ENCODE data around the gene CUL4A.

CUL4A gene

DNA sequence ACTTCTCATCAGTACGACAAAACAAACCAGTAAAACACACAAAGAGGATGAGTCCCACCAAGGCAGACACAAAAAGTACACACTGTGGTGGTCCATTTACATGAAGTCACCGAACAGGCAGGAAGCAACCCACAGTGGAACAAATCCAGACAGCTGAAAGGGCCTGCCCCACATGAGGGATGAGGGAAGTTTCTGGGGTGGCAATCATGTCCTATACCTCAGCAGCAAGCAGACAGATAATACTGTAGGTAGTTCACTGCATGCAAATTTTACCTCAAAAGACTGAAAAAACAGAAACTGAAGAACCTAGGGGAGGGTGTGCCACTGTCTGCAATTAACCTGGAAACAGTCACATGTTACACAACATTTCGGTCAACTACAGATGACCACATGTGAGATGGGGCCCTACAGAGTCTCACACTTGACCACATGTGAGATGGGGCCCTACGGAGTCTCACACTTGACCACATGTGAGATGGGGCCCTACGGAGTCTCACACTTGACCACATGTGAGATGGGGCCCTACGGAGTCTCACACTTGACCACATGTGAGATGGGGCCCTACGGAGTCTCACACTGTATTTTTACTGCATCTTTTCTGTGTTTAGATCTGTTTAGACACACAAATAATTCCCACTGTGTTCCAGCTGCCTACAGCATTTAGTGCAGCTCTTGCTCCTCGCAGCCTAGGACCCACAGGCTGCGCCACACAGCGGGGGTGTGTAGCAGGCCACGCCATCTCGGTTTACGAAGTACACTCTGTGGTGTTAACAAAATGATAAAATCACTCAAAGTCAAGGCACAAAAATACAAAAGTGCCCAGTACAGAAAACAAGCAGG lies 23.1 kb upstream of the CUL4A start:
- TF ChIP-seq, protein P1, sequence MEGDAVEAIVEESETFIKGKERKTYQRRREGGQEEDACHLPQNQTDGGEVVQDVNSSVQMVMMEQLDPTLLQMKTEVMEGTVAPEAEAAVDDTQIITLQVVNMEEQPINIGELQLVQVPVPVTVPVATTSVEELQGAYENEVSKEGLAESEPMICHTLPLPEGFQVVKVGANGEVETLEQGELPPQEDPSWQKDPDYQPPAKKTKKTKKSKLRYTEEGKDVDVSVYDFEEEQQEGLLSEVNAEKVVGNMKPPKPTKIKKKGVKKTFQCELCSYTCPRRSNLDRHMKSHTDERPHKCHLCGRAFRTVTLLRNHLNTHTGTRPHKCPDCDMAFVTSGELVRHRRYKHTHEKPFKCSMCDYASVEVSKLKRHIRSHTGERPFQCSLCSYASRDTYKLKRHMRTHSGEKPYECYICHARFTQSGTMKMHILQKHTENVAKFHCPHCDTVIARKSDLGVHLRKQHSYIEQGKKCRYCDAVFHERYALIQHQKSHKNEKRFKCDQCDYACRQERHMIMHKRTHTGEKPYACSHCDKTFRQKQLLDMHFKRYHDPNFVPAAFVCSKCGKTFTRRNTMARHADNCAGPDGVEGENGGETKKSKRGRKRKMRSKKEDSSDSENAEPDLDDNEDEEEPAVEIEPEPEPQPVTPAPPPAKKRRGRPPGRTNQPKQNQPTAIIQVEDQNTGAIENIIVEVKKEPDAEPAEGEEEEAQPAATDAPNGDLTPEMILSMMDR (IDR thresholded peaks at IDR 0.05; ENCODE audit: control extremely low read depth, extremely low read depth, low read depth, missing control alignments), result no peak
- CTCF ChIA-PET, result interaction anchor here (1.1 kb wide), 1 partner anchor 10 kb away, joined by 3 read pairs; no protein-coding TSS in a partner anchor
- DNase-seq (ENCODE audit: extremely low spot score), result peak; percentile 71
- POLR2A ChIA-PET, result no interaction called here

GRCh38 chr13:113187263-113187669 lies 22.1 kb upstream of the CUL4A start:
- CTCF ChIA-PET, result interaction anchor here (1.1 kb wide), 1 partner anchor 9 kb away, joined by 3 read pairs; no protein-coding TSS in a partner anchor
- POLR2A ChIA-PET, result no interaction called here
- DNase-seq (ENCODE audit: extremely low spot score), result no peak
- TF ChIP-seq, protein P1 (IDR thresholded peaks at IDR 0.05; ENCODE audit: control extremely low read depth, extremely low read depth, low read depth, missing control alignments), result no peak

DNA sequence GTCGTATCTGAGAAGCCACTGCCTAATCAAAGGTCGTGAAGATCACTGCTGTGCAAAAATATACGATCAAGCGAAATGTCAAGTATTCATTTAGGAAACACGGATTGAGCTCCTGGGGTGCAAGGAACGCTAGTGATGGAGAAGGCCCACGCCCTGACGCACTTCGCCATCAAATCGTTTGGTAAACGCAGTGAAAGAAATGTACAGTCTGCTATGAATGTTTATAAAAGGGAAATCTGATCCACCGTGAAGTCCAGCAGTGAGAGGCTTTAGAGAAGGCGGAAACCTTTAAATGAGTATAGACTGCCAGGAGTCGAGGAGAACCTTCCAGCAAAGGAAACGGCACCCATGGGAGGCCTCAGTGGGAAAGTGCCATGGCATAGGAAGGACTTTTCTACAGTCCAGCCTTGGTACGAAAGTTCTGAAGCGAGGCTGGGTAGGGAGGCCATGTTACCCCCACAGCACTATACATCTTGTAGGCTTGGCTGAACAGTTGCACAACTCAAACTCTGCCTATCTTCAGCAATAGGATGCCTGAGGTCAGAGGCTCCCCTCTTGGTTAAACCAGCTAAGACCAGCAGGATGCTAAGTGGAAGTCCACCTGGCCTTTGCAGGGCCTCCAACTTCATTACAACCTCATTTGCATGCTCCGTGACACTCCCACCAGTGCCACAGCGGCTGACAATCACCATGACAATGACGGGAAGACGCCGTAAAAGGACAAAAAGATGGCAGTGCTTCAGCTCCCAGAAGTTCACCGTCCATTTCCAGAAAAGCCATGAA lies 21.3 kb upstream of the CUL4A start:
- ChIA-PET CTCF (no interaction called here), POLR2A (no interaction called here)
- DNase-seq (ENCODE audit: extremely low spot score), result no peak
- TF ChIP-seq, protein P1 (IDR thresholded peaks at IDR 0.05; ENCODE audit: control extremely low read depth, extremely low read depth, low read depth, missing control alignments), result no peak

GRCh38 chr13:113190181-113190580 lies 19.2 kb upstream of the CUL4A start:
- no peak for DNase-seq (ENCODE audit: extremely low spot score)
- POLR2A ChIA-PET, result no interaction called here
- TF ChIP-seq, protein P1 (IDR thresholded peaks at IDR 0.05; ENCODE audit: control extremely low read depth, extremely low read depth, low read depth, missing control alignments), result no peak
- CTCF ChIA-PET, result interaction anchor here (2.1 kb wide), 1 partner anchor 12 kb away, joined by 7 read pairs; no protein-coding TSS in a partner anchor

- ChIA-PET CTCF (interaction anchor here (0.9 to 2.1 kb wide), 3 partner anchors 10 to 14 kb away, joined by 3 to 7 read pairs (median 5); no protein-coding TSS in a partner anchor), POLR2A (no interaction called here)
- TF ChIP-seq, protein P1 (IDR thresholded peaks at IDR 0.05; ENCODE audit: control extremely low read depth, extremely low read depth, low read depth, missing control alignments), result no peak
- DNase-seq (ENCODE audit: extremely low spot score), result no peak
These were observed 17.1 kb upstream of the CUL4A start for GRCh38 chr13:113192279-113192678.

DNA sequence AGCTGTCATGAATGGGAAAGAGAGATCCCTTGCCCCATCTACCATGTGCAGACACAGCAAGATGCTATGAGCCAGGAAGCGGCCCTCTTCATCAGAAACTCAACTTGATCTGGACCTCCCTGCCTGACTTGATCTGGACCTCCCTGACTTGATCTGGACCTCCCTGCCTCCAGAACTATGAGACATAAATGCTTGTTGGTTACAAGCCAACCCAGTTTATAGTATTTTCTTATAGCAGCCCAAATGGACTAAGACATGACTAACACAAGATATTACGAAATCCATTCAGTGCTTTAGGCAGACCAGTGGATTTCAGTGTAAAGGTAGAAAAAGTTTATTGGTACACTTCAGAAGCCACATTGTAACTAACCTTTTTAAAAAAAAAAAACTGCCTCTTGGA lies 16.5 kb upstream of the CUL4A start:
- CTCF ChIA-PET, result interaction anchor here (0.9 to 1.0 kb wide), 2 partner anchors 10 to 12 kb away, joined by 3 to 5 read pairs; no protein-coding TSS in a partner anchor
- TF ChIP-seq, protein P1 (IDR thresholded peaks at IDR 0.05; ENCODE audit: control extremely low read depth, extremely low read depth, low read depth, missing control alignments), result no peak
- no peak for DNase-seq (ENCODE audit: extremely low spot score)
- POLR2A ChIA-PET, result no interaction called here
